Measurements from ENCODE around the gene DIP2C.
"Not testable (repeated sequence)": the region's sequence is repeated elsewhere in the genome, so short reads cannot be mapped to it uniquely, and the experiment has no call there.

The DIP2C gene

GRCh38 chr10:338171-339037 lies 351.1 kb downstream of the DIP2C start:
- no peak for DNase-seq

- DNase-seq, result no peak
These were observed 353.2 kb downstream of the DIP2C start for GRCh38 chr10:336247-336646.

- no peak for DNase-seq
These were observed 354.2 kb downstream of the DIP2C start for GRCh38 chr10:335151-335800.

GRCh38 chr10:331186-331585 lies 358.3 kb downstream of the DIP2C start:
- DNase-seq, result no peak

GRCh38 chr10:329361-330099 lies 359.9 kb downstream of the DIP2C start:
- no peak for DNase-seq

GRCh38 chr10:327889-328852 lies 361.3 kb downstream of the DIP2C start:
- no peak for DNase-seq

- peak; percentile 40 for DNase-seq
These were observed 362.4 kb downstream of the DIP2C start for GRCh38 chr10:326894-327635.

- peak; percentile 12 for DNase-seq
These were observed 363.1 kb downstream of the DIP2C start for GRCh38 chr10:326350-326749.

- DNase-seq, result no peak
These were observed 364.2 kb downstream of the DIP2C start for GRCh38 chr10:325282-325681.

GRCh38 chr10:324593-324992 lies 364.9 kb downstream of the DIP2C start:
- no peak for DNase-seq

GRCh38 chr10:323651-324293 lies 365.7 kb downstream of the DIP2C start:
- peak; percentile 61 for DNase-seq

- DNase-seq, result not testable (repeated sequence)
These were observed 366.4 kb downstream of the DIP2C start for GRCh38 chr10:323046-323445.

GRCh38 chr10:320771-321170 lies 368.7 kb downstream of the DIP2C start:
- no peak for DNase-seq

GRCh38 chr10:317926-318325 lies 371.5 kb downstream of the DIP2C start:
- no peak for DNase-seq

- DNase-seq, result no peak
These were observed 372.1 kb downstream of the DIP2C start for GRCh38 chr10:317271-317769.

- no peak for DNase-seq
These were observed 373.1 kb downstream of the DIP2C start for GRCh38 chr10:316390-316789.

GRCh38 chr10:314871-315270 lies 374.6 kb downstream of the DIP2C start:
- no peak for DNase-seq

GRCh38 chr10:314381-314780 lies 375.1 kb downstream of the DIP2C start:
- DNase-seq, result no peak

GRCh38 chr10:311901-312665 lies 377.4 kb downstream of the DIP2C start:
- DNase-seq, result no peak

- no peak for DNase-seq
These were observed 378.4 kb downstream of the DIP2C start for GRCh38 chr10:310976-311639.

All from activated CD8-positive, alpha-beta memory T cell treated with anti-CD3 and anti-CD28 coated beads, Interleukin-2, amount 50 U/mL, for 48 hours (primary cell).